Smooth muscle cell (in vitro differentiated cells): ENCODE measurements around the gene HS2ST1. TPM values are rescaled to one million over a fixed set of nuclear protein-coding genes. Genes with fewer than 3 reads are reported as not detected.

Experiments
- DNase-seq: peaks from one replicate; lab custom pipeline; 2025; ENCODE audit not compliant: unreplicated experiment; lab: John Stamatoyannopoulos, UW
- H2AFZ ChIP-seq: fragments of 200-600 bp; sonication (generic); 2 replicates; pipeline ENCODE4 v1.6.0; 2016; ENCODE audit warnings: antibody characterized with exemption, low read depth, mild to moderate bottlenecking
- H3F3A ChIP-seq: fragments of 200-600 bp; sonication (generic); 2 replicates; pipeline ENCODE4 v1.6.0; 2017; ENCODE audit warnings: antibody characterized with exemption, low read depth
- H3K27ac ChIP-seq: fragments of 200-600 bp; sonication (generic); 2 replicates; pipeline ENCODE4 v1.5.1; 2016; ENCODE audit warnings: low read depth, mild to moderate bottlenecking
- H3K27me3 ChIP-seq: fragments of 200-600 bp; sonication (generic); 2 replicates; pipeline ENCODE4 v1.6.1; 2016; ENCODE audit warnings: low read depth, mild to moderate bottlenecking
- H3K36me3 ChIP-seq: fragments of 200-600 bp; sonication (generic); 2 replicates; pipeline ENCODE4 v1.5.1; 2016; ENCODE audit warnings: low read depth
- H3K4me1 ChIP-seq: fragments of 200-600 bp; sonication (generic); 2 replicates; pipeline ENCODE4 v1.5.1; 2016; ENCODE audit warnings: low read depth
- H3K4me2 ChIP-seq: fragments of 200-600 bp; sonication (generic); 2 replicates; pipeline ENCODE4 v1.6.0; 2016; ENCODE audit warnings: mild to moderate bottlenecking
- H3K4me3 ChIP-seq: fragments of 200-600 bp; sonication (generic); 2 replicates; pipeline ENCODE4 v1.5.1; 2016; ENCODE audit warnings: mild to moderate bottlenecking
- H3K79me2 ChIP-seq: fragments of 200-600 bp; sonication (generic); 2 replicates; pipeline ENCODE4 v1.6.0; 2016; ENCODE audit warnings: low read depth, mild to moderate bottlenecking
- H3K9ac ChIP-seq: fragments of 200-600 bp; sonication (generic); 2 replicates; pipeline ENCODE4 v1.6.0; 2016; ENCODE audit warnings: low read depth
- H3K9me3 ChIP-seq: fragments of 200-600 bp; sonication (generic); replicated peaks from 2 replicates; pipeline ENCODE4 v1.5.1; 2016; ENCODE audit warnings: low read depth
- H4K20me1 ChIP-seq: fragments of 200-600 bp; sonication (generic); 2 replicates; pipeline ENCODE4 v1.6.0; 2016; ENCODE audit warnings: low read depth
- CTCF ChIP-seq: fragments of 200-600 bp; sonication (generic); IDR thresholded peaks from 2 replicates; pipeline ENCODE4 v1.5.1; 2017; ENCODE audit warnings: borderline replicate concordance, mild to moderate bottlenecking, antibody characterized with exemption; ENCODE audit not compliant: insufficient read depth, poor library complexity, severe bottlenecking
- WGBS: methylation state at CpG from one replicate; pipeline ENCODE4 v1.1.7; 2016; ENCODE audit warnings: low lambda C conversion rate; 5-methylcytosine and 5-hydroxymethylcytosine counted together
- polyA plus RNA-seq: library from polyadenylated mRNA; unstranded; fragments of >200 nt; fragmentation: Nextera tagmentation; extraction: Ambion mirVana; gene quantifications from 2 replicates; pipeline ENCODE4 v1.2.1, GENCODE V29; 2016
- total RNA-seq: library from RNA; depleted of rRNA; stranded (reverse); fragments of >200 nt; gene quantifications from 2 replicates; pipeline ENCODE4 v1.2.3, GENCODE V29; 2014

Gene HS2ST1
- total and polyA plus RNA-seq, 2 experiments from 2014 or later: 14.6 to 35.6 TPM

- Histone ChIP-seq H3K9ac (no peak overlapping the region), H3K36me3 (no peaks in the 10 kb centered on the region), H3K79me2 (no peaks in the 10 kb centered on the region), H3K27me3 (no peaks in the 10 kb centered on the region), H3K27ac (no peak overlapping the region), H3K4me2 (no peak overlapping the region), H3K4me3 (no peak overlapping the region), H3F3A (no peaks in the 10 kb centered on the region), H3K9me3 (no peaks in the 10 kb centered on the region), H2AFZ (no peak overlapping the region), H4K20me1 (no peaks in the 10 kb centered on the region), H3K4me1 (peaks cover 12% of the 10 kb centered on the region)
- 94% methylated on average over 8 of the region's 8 CpGs for WGBS
- no peak for DNase-seq
- no peak for TF ChIP-seq CTCF
Observed at GRCh38 chr1:87086120-87086519, 171.7 kb downstream of the HS2ST1 start.

- WGBS: 60% methylated on average over 5 of the region's 5 CpGs
- H2AFZ ChIP-seq: no peak overlapping the region
- H3K4me2 ChIP-seq: no peak overlapping the region
Observed at GRCh38 chr1:87089070-87089736, 174.8 kb downstream of the HS2ST1 start.

GRCh38 chr1:87089823-87090222 lies 175.4 kb downstream of the HS2ST1 start:
- Histone ChIP-seq H3K4me2 (no peak overlapping the region), H3K4me1 (peaks cover 12% of the 10 kb centered on the region), H3K27me3 (no peaks in the 10 kb centered on the region), H3K36me3 (no peaks in the 10 kb centered on the region), H3K4me3 (no peak overlapping the region), H2AFZ (no peak overlapping the region), H3K9me3 (no peaks in the 10 kb centered on the region), H4K20me1 (no peaks in the 10 kb centered on the region), H3F3A (no peaks in the 10 kb centered on the region), H3K79me2 (no peaks in the 10 kb centered on the region), H3K27ac (no peak overlapping the region), H3K9ac (no peak overlapping the region)
- 82% methylated on average over 2 of the region's 2 CpGs for WGBS
- TF ChIP-seq CTCF: no peak
- no peak for DNase-seq

More at GRCh38 chr1:87089070-87089736, 174.8 kb downstream of the HS2ST1 start:
- TF ChIP-seq CTCF: no peak
- Histone ChIP-seq H3K36me3 (no peaks in the 10 kb centered on the region), H3K27ac (no peak overlapping the region), H3K4me3 (no peak overlapping the region), H3K79me2 (no peaks in the 10 kb centered on the region), H3K27me3 (no peaks in the 10 kb centered on the region), H3K9ac (no peak overlapping the region), H4K20me1 (no peaks in the 10 kb centered on the region), H3F3A (no peaks in the 10 kb centered on the region), H3K9me3 (no peaks in the 10 kb centered on the region), H3K4me1 (peaks cover 12% of the 10 kb centered on the region)
- DNase-seq: no peak

GRCh38 chr1:87091425-87091824 lies 177.0 kb downstream of the HS2ST1 start:
- Histone ChIP-seq H3K4me3 (no peak overlapping the region), H3K4me1 (peaks cover 12% of the 10 kb centered on the region), H3K27ac (no peak overlapping the region), H2AFZ (no peak overlapping the region), H3K36me3 (no peaks in the 10 kb centered on the region), H4K20me1 (no peaks in the 10 kb centered on the region), H3K27me3 (no peaks in the 10 kb centered on the region), H3K4me2 (no peak overlapping the region), H3K9me3 (no peaks in the 10 kb centered on the region), H3K79me2 (no peaks in the 10 kb centered on the region), H3K9ac (no peak overlapping the region), H3F3A (no peaks in the 10 kb centered on the region)
- no peak for TF ChIP-seq CTCF
- DNase-seq: no peak
- 98% methylated on average over 2 of the region's 2 CpGs for WGBS
